MM.1S (cell line): ENCODE data around the gene TRMT1L.

ENCODE experiments used
- DNase-seq: peaks from one replicate; pipeline ENCODE4 v3.0.0-alpha.2; 2015
- H2AFZ ChIP-seq: fragments of 300-600 bp; sonication (generic); 2 replicates; pipeline ENCODE4 v1.6.0; 2016; ENCODE audit warnings: antibody characterized with exemption, low read length
- H3F3A ChIP-seq: fragments of 300-600 bp; sonication (generic); 2 replicates; pipeline ENCODE4 v1.6.1; 2016; ENCODE audit warnings: mild to moderate bottlenecking, antibody characterized with exemption, low read length, moderate library complexity, mixed read lengths; ENCODE audit not compliant: insufficient read depth
- H3K27ac ChIP-seq: fragments of 300-600 bp; sonication (generic); 2 replicates; pipeline ENCODE4 v1.5.1; 2016; ENCODE audit warnings: mild to moderate bottlenecking, low read length
- H3K27me3 ChIP-seq: fragments of 300-600 bp; sonication (generic); replicated peaks from 2 replicates; pipeline ENCODE4 v1.6.0; 2016; ENCODE audit warnings: low read length; ENCODE audit not compliant: insufficient read depth
- H3K36me3 ChIP-seq: fragments of 300-600 bp; sonication (generic); replicated peaks from 2 replicates; pipeline ENCODE4 v1.6.1; 2016; ENCODE audit warnings: mild to moderate bottlenecking, low read length, mixed read lengths; ENCODE audit not compliant: insufficient read depth
- H3K4me1 ChIP-seq: fragments of 300-600 bp; sonication (generic); 2 replicates; pipeline ENCODE4 v1.6.1; 2016; ENCODE audit warnings: low read length, mixed read lengths
- H3K4me2 ChIP-seq: fragments of 300-600 bp; sonication (generic); 2 replicates; pipeline ENCODE4 v1.6.0; 2016; ENCODE audit warnings: low read depth, low read length
- H3K4me3 ChIP-seq: fragments of 300-600 bp; sonication (generic); 2 replicates; pipeline ENCODE4 v1.5.1; 2016; ENCODE audit warnings: low read length, mixed read lengths
- H3K79me2 ChIP-seq: fragments of 300-600 bp; sonication (generic); 2 replicates; pipeline ENCODE4 v1.6.1; 2016; ENCODE audit warnings: mixed run types, low read length, mixed read lengths
- H3K9ac ChIP-seq: fragments of 300-600 bp; sonication (generic); 2 replicates; pipeline ENCODE4 v1.6.1; 2016; ENCODE audit warnings: low read length, mixed read lengths
- H3K9me2 ChIP-seq: fragments of 300-600 bp; sonication (generic); replicated peaks from 2 replicates; pipeline ENCODE4 v1.6.1; 2016; ENCODE audit warnings: mild to moderate bottlenecking, low read length, mixed read lengths; ENCODE audit not compliant: insufficient read depth
- H3K9me3 ChIP-seq: fragments of 300-600 bp; sonication (generic); replicated peaks from 2 replicates; pipeline ENCODE4 v1.6.1; 2016; ENCODE audit warnings: mild to moderate bottlenecking, low read length, mixed read lengths; ENCODE audit not compliant: insufficient read depth
- H4K20me1 ChIP-seq: fragments of 300-600 bp; sonication (generic); 2 replicates; pipeline ENCODE4 v1.6.1; 2016; ENCODE audit warnings: mild to moderate bottlenecking, low read length, moderate library complexity, mixed read lengths; ENCODE audit not compliant: insufficient read depth
- CTCF ChIP-seq: fragments of 300-600 bp; sonication (generic); IDR thresholded peaks from 2 replicates; pipeline ENCODE4 v1.5.1; 2016; ENCODE audit warnings: antibody characterized with exemption, low read length, mixed read lengths
- EZH2 ChIP-seq: fragments of 300-600 bp; sonication (generic); optimal IDR thresholded peaks from 2 replicates; pipeline ENCODE3; 2017; ENCODE audit warnings: low read depth, mild to moderate bottlenecking, antibody characterized with exemption, low read length, mixed read lengths
- EZH2phosphoT487 ChIP-seq: fragments of 300-600 bp; sonication (generic); IDR thresholded peaks from 2 replicates; pipeline ENCODE4 v1.6.1; 2018; ENCODE audit warnings: antibody characterized with exemption, low read length

The TRMT1L gene

GRCh38 chr1:185154912-185155513 lies 1.7 kb downstream of the TRMT1L start:
- Histone ChIP-seq H2AFZ (0 out of 2 replicates have a peak overlapping the region, but pooled peaks have one; percentile 89), H3K9me2 (no peaks in the 10 kb centered on the region), H3F3A (peaks cover 10% of the 10 kb centered on the region), H3K4me2 (peak overlapping the region; percentile 81), H3K79me2 (peaks cover 42% of the 10 kb centered on the region), H3K4me3 (peak overlapping the region; percentile 87), H3K27me3 (no peaks in the 10 kb centered on the region), H4K20me1 (no peaks in the 10 kb centered on the region), H3K27ac (no peak overlapping the region), H3K9me3 (no peaks in the 10 kb centered on the region), H3K4me1 (peaks cover 25% of the 10 kb centered on the region), H3K36me3 (no peaks in the 10 kb centered on the region), H3K9ac (peak overlapping the region; percentile 91; the same call in 1 of the 2 replicates)
- TF ChIP-seq CTCF, result no peak
- TF ChIP-seq EZH2, result no peak
- TF ChIP-seq EZH2phosphoT487, result no peak
- DNase-seq, result no peak

DNA sequence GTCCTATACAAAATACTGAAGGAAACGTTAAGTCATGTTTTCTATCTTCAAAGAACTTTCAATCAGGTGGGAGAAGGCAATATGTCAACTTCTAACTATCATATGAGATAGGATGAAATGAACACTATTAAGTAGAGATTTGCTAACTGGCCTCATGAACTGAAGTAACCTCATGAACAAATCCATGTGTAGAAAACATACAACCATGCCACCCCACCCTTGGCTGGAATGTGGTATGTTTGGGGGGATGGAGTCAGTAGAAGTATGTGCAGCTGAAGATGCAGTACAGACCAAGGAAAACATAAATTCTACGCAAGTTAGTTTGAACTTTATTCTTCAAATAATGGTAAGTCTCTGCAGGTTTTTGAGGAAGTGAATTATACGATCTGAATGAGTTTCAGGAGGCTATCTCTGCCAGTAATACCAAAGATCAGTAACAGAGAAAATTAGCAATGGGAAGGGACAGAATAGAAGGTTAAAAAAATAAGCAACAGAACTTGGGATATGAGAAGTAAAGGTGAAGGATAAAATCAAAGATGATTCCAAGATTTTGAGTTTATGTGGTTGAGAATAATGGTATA lies 4.5 kb downstream of the TRMT1L start:
- no peak overlapping the region for H2AFZ ChIP-seq
- H3K27ac ChIP-seq, result no peak overlapping the region
- DNase-seq, result no peak
- H3K27me3 ChIP-seq, result no peaks in the 10 kb centered on the region
- H4K20me1 ChIP-seq, result no peaks in the 10 kb centered on the region
- peaks cover 22% of the 10 kb centered on the region for H3K79me2 ChIP-seq
- no peak overlapping the region for H3K9ac ChIP-seq
- no peak overlapping the region for H3K4me3 ChIP-seq
- no peaks in the 10 kb centered on the region for H3K9me2 ChIP-seq
- no peak overlapping the region for H3K4me2 ChIP-seq
- no peaks in the 10 kb centered on the region; the same call in 1 of the 2 replicates for H3F3A ChIP-seq
- peaks cover 8% of the 10 kb centered on the region; the same call in 1 of the 2 replicates for H3K4me1 ChIP-seq
- no peak for TF ChIP-seq CTCF
- no peak for TF ChIP-seq EZH2
- no peak for TF ChIP-seq EZH2phosphoT487
- H3K9me3 ChIP-seq, result no peaks in the 10 kb centered on the region
- H3K36me3 ChIP-seq, result no peaks in the 10 kb centered on the region

DNA sequence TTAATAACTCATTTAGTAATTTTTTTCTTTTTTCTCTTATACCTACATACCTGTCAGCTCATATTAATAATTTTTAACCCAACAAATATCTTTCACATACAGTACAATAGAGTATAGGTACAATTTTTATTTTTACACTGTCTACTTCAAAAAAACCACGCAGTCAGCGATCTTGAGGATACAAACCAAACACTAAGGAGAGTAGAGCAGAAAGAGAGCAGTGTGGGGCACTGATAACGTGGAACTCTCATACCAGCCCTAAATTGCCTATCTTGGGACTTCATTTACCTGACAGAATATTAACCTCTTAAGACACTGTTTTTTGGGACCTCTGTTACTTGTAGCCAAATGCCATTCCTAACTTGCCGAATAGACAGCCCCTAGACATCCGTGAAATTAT lies 5.5 kb downstream of the TRMT1L start:
- Histone ChIP-seq H3K27me3 (no peaks in the 10 kb centered on the region), H3K9ac (no peak overlapping the region), H3K9me3 (no peaks in the 10 kb centered on the region), H2AFZ (no peak overlapping the region), H3K36me3 (no peaks in the 10 kb centered on the region), H3K79me2 (peaks cover 18% of the 10 kb centered on the region), H3F3A (no peaks in the 10 kb centered on the region; the same call in 1 of the 2 replicates), H3K27ac (no peak overlapping the region), H3K9me2 (no peaks in the 10 kb centered on the region), H3K4me1 (peaks cover 8% of the 10 kb centered on the region; the same call in 1 of the 2 replicates), H4K20me1 (no peaks in the 10 kb centered on the region), H3K4me2 (no peak overlapping the region), H3K4me3 (no peak overlapping the region)
- no peak for TF ChIP-seq EZH2
- no peak for DNase-seq

- Histone ChIP-seq H3K4me2 (no peak overlapping the region), H3K27ac (no peak overlapping the region), H3K79me2 (no peaks in the 10 kb centered on the region), H3K9ac (no peak overlapping the region), H3K4me1 (no peaks in the 10 kb centered on the region), H2AFZ (no peak overlapping the region), H3K36me3 (peaks cover 2% of the 10 kb centered on the region; the same call in 1 of the 2 replicates), H3K9me2 (no peaks in the 10 kb centered on the region), H3F3A (no peaks in the 10 kb centered on the region), H3K27me3 (no peaks in the 10 kb centered on the region), H3K9me3 (no peaks in the 10 kb centered on the region), H3K4me3 (no peak overlapping the region), H4K20me1 (no peaks in the 10 kb centered on the region)
- DNase-seq, result no peak
- TF ChIP-seq CTCF, result no peak
- no peak for TF ChIP-seq EZH2
- no peak for TF ChIP-seq EZH2phosphoT487
These were observed 12.5 kb downstream of the TRMT1L start for GRCh38 chr1:185144233-185144632.
